H1 (cell line): ENCODE measurements around the gene LEUTX. TPM values are rescaled to one million over a fixed set of nuclear protein-coding genes. Genes with fewer than 3 reads are reported as not detected.

Experiments used
- CTCF ChIA-PET: fragments of 300-600 bp; sonication (Branson Sonifier 250); formaldehyde crosslinking; loops from one replicate; lab custom pipeline; 2021; ENCODE audit not compliant: partially characterized antibody; lab: Charles Lee
- POLR2A ChIA-PET: fragments of 300-600 bp; sonication (Branson Sonifier 250); formaldehyde crosslinking; loops from one replicate; lab custom pipeline; 2021; ENCODE audit warnings: inconsistent platforms; ENCODE audit not compliant: partially characterized antibody; lab: Charles Lee
- DNase-seq, 2 experiments: peaks; one replicate each; pipeline versions ENCODE4 v3.0.0 to v3.0.0-alpha.2; 2010 to 2022; ENCODE audit warnings: low spot score in 2 of 2, low read depth in 1 of 2, mixed read lengths in 1 of 2
- FAIRE-seq: peaks from 2 replicates; lab custom pipeline; 2011; peaks lifted over from hg19 to GRCh38; lab: Jason Lieb, UNC
- H2AFZ ChIP-seq: 2 replicates; pipeline ENCODE4 v1.8.1; 2012; ENCODE audit warnings: low read length, inconsistent platforms
- H2AK5ac ChIP-seq: 2 replicates; pipeline ENCODE4 v1.6.1; 2013; ENCODE audit warnings: low read depth, low read length
- H2BK120ac ChIP-seq: replicated peaks from 2 replicates; pipeline ENCODE3; 2013; ENCODE audit warnings: low read depth, low read length, inconsistent platforms
- H2BK12ac ChIP-seq: 2 replicates; pipeline ENCODE4 v1.6.1; 2013; ENCODE audit warnings: low read depth, low read length
- H2BK15ac ChIP-seq: 2 replicates; pipeline ENCODE4 v1.6.1; 2013; ENCODE audit warnings: low read length
- H2BK20ac ChIP-seq: 2 replicates; pipeline ENCODE4 v1.6.1; 2013; ENCODE audit warnings: low read length
- H2BK5ac ChIP-seq: 2 replicates; pipeline ENCODE4 v1.6.1; 2013; ENCODE audit warnings: low read depth, low read length
- H3K14ac ChIP-seq: 2 replicates; pipeline ENCODE4 v1.6.1; 2013; ENCODE audit warnings: inconsistent platforms; ENCODE audit not compliant: insufficient read length
- H3K18ac ChIP-seq: 2 replicates; pipeline ENCODE4 v1.6.1; 2013; ENCODE audit warnings: low read length; ENCODE audit errors: extremely low read depth
- H3K23ac ChIP-seq: 2 replicates; pipeline ENCODE4 v1.6.1; 2013; ENCODE audit warnings: inconsistent platforms; ENCODE audit not compliant: insufficient read length
- H3K23me2 ChIP-seq: 2 replicates; pipeline ENCODE4 v1.6.1; 2013; ENCODE audit warnings: low read depth, low read length
- H3K27ac ChIP-seq: 2 replicates; pipeline ENCODE4 v1.6.1; 2011; ENCODE audit warnings: low read depth, low read length, inconsistent platforms
- H3K27me3 ChIP-seq, 4 experiments: replicated peaks in 1 of 4; 1 replicate in 1 of 4; 2 replicates in 3 of 4; pipeline versions ENCODE4 v1.6.1 to v1.8.1; 2011 to 2013; ENCODE audit warnings: low read length in 3 of 4, mild to moderate bottlenecking in 3 of 4, inconsistent platforms in 2 of 4, mixed read lengths in 2 of 4, moderate library complexity in 1 of 4; ENCODE audit not compliant: control insufficient read depth in 3 of 4, insufficient read depth in 3 of 4; ENCODE audit errors: extremely low read depth in 1 of 4
- H3K36me3 ChIP-seq, 4 experiments: 2 replicates each; pipeline versions ENCODE4 v1.6.1 to v1.8.1; 2011 to 2013; ENCODE audit warnings: mild to moderate bottlenecking in 4 of 4, low read length in 3 of 4, moderate library complexity in 2 of 4, control low read depth in 1 of 4, inconsistent platforms in 1 of 4; ENCODE audit not compliant: insufficient read depth in 4 of 4, control insufficient read depth in 2 of 4
- H3K4ac ChIP-seq: replicated peaks from 2 replicates; pipeline ENCODE3; 2013; ENCODE audit warnings: low read length, low read depth, mixed read lengths, inconsistent platforms; ENCODE audit not compliant: insufficient read length
- H3K4me1 ChIP-seq, 4 experiments: replicated peaks in 1 of 4; 1 replicate in 1 of 4; 2 replicates in 3 of 4; pipeline versions ENCODE4 v1.6.1 to v1.8.1; 2011 to 2013; ENCODE audit warnings: low read length in 3 of 4, inconsistent platforms in 2 of 4, mixed read lengths in 1 of 4; ENCODE audit not compliant: insufficient read depth in 4 of 4, control insufficient read depth in 3 of 4
- H3K4me2 ChIP-seq, 2 experiments: 2 replicates each; pipeline versions ENCODE4 v1.6.1 to v1.8.1; 2011 to 2013; ENCODE audit warnings: low read depth in 2 of 2, low read length in 2 of 2, control low read depth in 1 of 2, inconsistent platforms in 1 of 2, mild to moderate bottlenecking in 1 of 2; ENCODE audit not compliant: insufficient read depth in 1 of 2
- H3K4me3 ChIP-seq, 4 experiments: fragments of 200-600, 300-600 bp in 1 of 4; sonication (generic), shearing (Covaris generic), sonication (Bioruptor Twin) in 1 of 4; 2 replicates each; pipeline versions ENCODE4 v1.5.1 to v1.8.1; 2011 to 2016; ENCODE audit warnings: low read length in 4 of 4, low read depth in 3 of 4, control low read depth in 2 of 4, inconsistent platforms in 2 of 4, mild to moderate bottlenecking in 2 of 4, mixed read lengths in 1 of 4, moderate library complexity in 1 of 4; ENCODE audit not compliant: insufficient read depth in 2 of 4; ENCODE audit errors: extremely low read depth in 1 of 4
- H3K56ac ChIP-seq: replicated peaks from 2 replicates; pipeline ENCODE3; 2013; ENCODE audit warnings: low read depth, mild to moderate bottlenecking, mixed read lengths, low read length, inconsistent platforms; ENCODE audit not compliant: insufficient read length
- H3K79me1 ChIP-seq: 2 replicates; pipeline ENCODE4 v1.6.1; 2013; ENCODE audit warnings: low read depth, low read length, control low read depth
- H3K79me2 ChIP-seq, 2 experiments: 2 replicates each; pipeline versions ENCODE4 v1.6.1 to v1.8.1; 2012 to 2013; ENCODE audit warnings: low read length in 2 of 2, mild to moderate bottlenecking in 2 of 2, inconsistent platforms in 1 of 2; ENCODE audit not compliant: insufficient read depth in 2 of 2, control insufficient read depth in 1 of 2
- H3K9ac ChIP-seq, 4 experiments: replicated peaks in 1 of 4; 1 replicate in 1 of 4; 2 replicates in 3 of 4; pipeline versions ENCODE4 v1.6.1 to v1.8.1; 2011 to 2013; ENCODE audit warnings: low read depth in 3 of 4, low read length in 3 of 4, control low read depth in 2 of 4, mild to moderate bottlenecking in 2 of 4, moderate library complexity in 2 of 4, inconsistent platforms in 1 of 4; ENCODE audit errors: extremely low read depth in 1 of 4
- H3K9me3 ChIP-seq, 2 experiments: 2 replicates each; pipeline versions ENCODE4 v1.6.1 to v1.8.1; 2012 to 2013; ENCODE audit warnings: mild to moderate bottlenecking in 2 of 2, moderate library complexity in 2 of 2, control low read depth in 1 of 2, inconsistent platforms in 1 of 2, low read depth in 1 of 2, low read length in 1 of 2, mixed read lengths in 1 of 2; ENCODE audit not compliant: insufficient read depth in 2 of 2
- H4K20me1 ChIP-seq, 2 experiments: replicated peaks in 1 of 2; 2 replicates each; pipeline versions ENCODE3 to v1.8.1; 2011 to 2013; ENCODE audit warnings: inconsistent platforms in 2 of 2, low read length in 2 of 2, mild to moderate bottlenecking in 1 of 2; ENCODE audit not compliant: insufficient read depth in 2 of 2, control insufficient read depth in 1 of 2
- H4K5ac ChIP-seq: 2 replicates; pipeline ENCODE4 v1.6.1; 2013; ENCODE audit warnings: low read length, low read depth, mixed read lengths, inconsistent platforms; ENCODE audit not compliant: insufficient read length
- H4K8ac ChIP-seq: 2 replicates; pipeline ENCODE4 v1.8.0; 2013; ENCODE audit warnings: mild to moderate bottlenecking, moderate library complexity, low read length, inconsistent platforms; ENCODE audit not compliant: insufficient read depth; ENCODE audit errors: extremely low read depth
- H4K91ac ChIP-seq: replicated peaks from 2 replicates; pipeline ENCODE3; 2013; ENCODE audit warnings: low read length, mixed read lengths, inconsistent platforms; ENCODE audit not compliant: insufficient read length
- BACH1 ChIP-seq: IDR thresholded peaks from 2 replicates; pipeline ENCODE4 v1.6.1; 2012; ENCODE audit warnings: low read length, improper control_type of control experiment
- CBX5 ChIP-seq: fragments of 300-800, 300-1000 bp; sonication (generic); IDR thresholded peaks from 2 replicates; pipeline ENCODE4 v1.7.1; 2016; ENCODE audit warnings: antibody characterized with exemption, low read length, low read depth
- EP300 ChIP-seq, 2 experiments: IDR thresholded peaks; 1 replicate in 1 of 2; 2 replicates in 1 of 2; pipeline ENCODE4 v1.6.1; 2011 to 2012; ENCODE audit warnings: low read depth in 2 of 2, low read length in 2 of 2, mild to moderate bottlenecking in 2 of 2, borderline replicate concordance in 1 of 2, inconsistent platforms in 1 of 2, moderate library complexity in 1 of 2
- SAP30 ChIP-seq: fragments of 300-600 bp; sonication (generic); IDR thresholded peaks from 2 replicates; pipeline ENCODE4 v1.7.1; 2012; ENCODE audit warnings: low read length, moderate library complexity, mild to moderate bottlenecking, inconsistent platforms; ENCODE audit not compliant: insufficient read depth, insufficient replicate concordance
- TAF7 ChIP-seq: optimal IDR thresholded peaks from 2 replicates; pipeline ENCODE3; 2011; ENCODE audit warnings: low read depth, mild to moderate bottlenecking, inconsistent platforms, low read length, moderate library complexity, borderline replicate concordance
- WGBS, 2 experiments: shearing (Covaris generic) in 1 of 2; methylation state at CpG; one replicate each; pipeline versions ENCODE4 v1.1.6 to v1.1.7; 2013 to 2015; ENCODE audit warnings: low lambda C conversion rate in 2 of 2, mixed read lengths in 2 of 2, inconsistent platforms in 1 of 2, low coverage in 1 of 2, missing lambda C conversion rate in 1 of 2; ENCODE audit not compliant: insufficient replicate concordance in 2 of 2, insufficient coverage in 1 of 2, insufficient read length in 1 of 2; ENCODE audit errors: extremely low coverage in 1 of 2, missing lambda C conversion rate in 1 of 2; 5-methylcytosine and 5-hydroxymethylcytosine counted together
- polyA plus RNA-seq, 7 experiments: library from polyadenylated mRNA; depleted of rRNA in 3 of 7; stranded (reverse) in 5 of 7; unstranded in 2 of 7; fragments of >200 nt in 5 of 7; fragments of 200-250 nt in 2 of 7; gene quantifications; 1 replicate in 5 of 7; 2 replicates in 1 of 7; 4 replicates in 1 of 7; pipeline versions ENCODE4 v1.2.1 to v1.2.3, GENCODE V29; 2011 to 2013; ENCODE audit warnings: missing spikeins in 2 of 7, mixed read lengths in 2 of 7
- total RNA-seq: library from RNA; stranded (reverse); fragmentation: NEBNext Ultra II Directional; extraction: Animal tissue kit (Norgen Biotek cat#: 25700); gene quantifications from 2 replicates; pipeline ENCODE4 v1.2.1, GENCODE V29; 2021
- TF ChIP-seq, protein P1 (sequence below), 3 experiments: IDR thresholded peaks; 1 replicate in 2 of 3; 2 replicates in 1 of 3; pipeline versions ENCODE4 v1.5.1 to v1.6.1; 2011; ENCODE audit warnings: low read length in 3 of 3, mild to moderate bottlenecking in 3 of 3, inconsistent platforms in 2 of 3, low read depth in 1 of 3, moderate library complexity in 1 of 3; ENCODE audit not compliant: insufficient read depth in 1 of 3; ENCODE audit errors: control extremely low read depth in 1 of 3
- TF ChIP-seq, protein P2 (sequence below): IDR thresholded peaks from 2 replicates; pipeline ENCODE4 v1.6.1; 2012; ENCODE audit warnings: inconsistent platforms

LEUTX gene
- total and polyA plus RNA-seq, 2 of the 8 experiments (the other 6 are each of a cell fraction or from before 2014, with no cell fraction given) = not detected

DNA sequence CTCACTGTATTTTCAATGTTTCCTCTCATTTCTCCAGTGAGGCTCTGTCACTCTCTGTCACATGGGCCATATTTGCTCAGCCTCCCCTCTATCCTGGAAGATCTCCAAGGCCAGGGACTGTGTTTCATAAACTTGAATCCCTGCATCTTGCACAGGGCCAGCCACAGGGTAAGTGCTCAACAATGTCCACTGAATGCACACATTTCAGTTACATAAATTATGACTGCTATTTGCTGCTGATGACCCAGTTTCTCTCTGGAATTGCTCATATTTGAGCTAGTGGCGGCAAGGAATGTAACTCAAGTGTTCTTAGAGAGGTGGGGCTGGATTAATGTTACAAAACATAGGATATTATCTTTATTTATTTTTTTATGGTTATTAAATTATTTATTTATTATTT lies 47.0 kb upstream of the LEUTX start:
- ChIA-PET CTCF (interaction anchor here (0.5 to 0.6 kb wide), 2 partner anchors 52 to 501 kb away, joined by 3 to 5 read pairs; no protein-coding TSS in a partner anchor), POLR2A (no interaction called here)
- no peaks in the 10 kb centered on the region for H3K27me3 ChIP-seq
- H2AFZ ChIP-seq = no peak overlapping the region
- H4K91ac ChIP-seq = no peak overlapping the region
- H3K79me2 ChIP-seq = no peaks in the 10 kb centered on the region
- H2AK5ac ChIP-seq = no peak overlapping the region
- no peaks in the 10 kb centered on the region for H3K4me1 ChIP-seq
- FAIRE-seq (no peak), DNase-seq (no peak)
- no peaks in the 10 kb centered on the region for H3K79me1 ChIP-seq
- no peak overlapping the region for H3K56ac ChIP-seq
- H2BK15ac ChIP-seq = no peak overlapping the region
- H3K23me2 ChIP-seq = no peaks in the 10 kb centered on the region
- no peak overlapping the region for H3K4me3 ChIP-seq
- no peak overlapping the region for H3K14ac ChIP-seq
- no peak overlapping the region for H3K23ac ChIP-seq
- H2BK5ac ChIP-seq = no peak overlapping the region
- H3K36me3 ChIP-seq = no peaks in the 10 kb centered on the region
- no peak overlapping the region for H4K8ac ChIP-seq
- H2BK120ac ChIP-seq = no peak overlapping the region
- H4K5ac ChIP-seq = no peak overlapping the region
- H3K4me2 ChIP-seq = no peak overlapping the region
- H2BK20ac ChIP-seq = no peak overlapping the region
- no peak overlapping the region for H3K4ac ChIP-seq
- no peak overlapping the region for H3K27ac ChIP-seq
- no peak overlapping the region for H3K18ac ChIP-seq
- 78% methylated on average over 1 of the region's 1 CpG; no CpG with 5 or more reads in 1 of the 2 experiments for WGBS, 2 experiments
- no peak overlapping the region for H3K9ac ChIP-seq
- TF ChIP-seq EP300 (IDR thresholded peaks at IDR 0.05; ENCODE audit: borderline replicate concordance in 1 of 2, low read depth in 2 of 2, low read length in 2 of 2) = no peak
- TF ChIP-seq, protein P1, sequence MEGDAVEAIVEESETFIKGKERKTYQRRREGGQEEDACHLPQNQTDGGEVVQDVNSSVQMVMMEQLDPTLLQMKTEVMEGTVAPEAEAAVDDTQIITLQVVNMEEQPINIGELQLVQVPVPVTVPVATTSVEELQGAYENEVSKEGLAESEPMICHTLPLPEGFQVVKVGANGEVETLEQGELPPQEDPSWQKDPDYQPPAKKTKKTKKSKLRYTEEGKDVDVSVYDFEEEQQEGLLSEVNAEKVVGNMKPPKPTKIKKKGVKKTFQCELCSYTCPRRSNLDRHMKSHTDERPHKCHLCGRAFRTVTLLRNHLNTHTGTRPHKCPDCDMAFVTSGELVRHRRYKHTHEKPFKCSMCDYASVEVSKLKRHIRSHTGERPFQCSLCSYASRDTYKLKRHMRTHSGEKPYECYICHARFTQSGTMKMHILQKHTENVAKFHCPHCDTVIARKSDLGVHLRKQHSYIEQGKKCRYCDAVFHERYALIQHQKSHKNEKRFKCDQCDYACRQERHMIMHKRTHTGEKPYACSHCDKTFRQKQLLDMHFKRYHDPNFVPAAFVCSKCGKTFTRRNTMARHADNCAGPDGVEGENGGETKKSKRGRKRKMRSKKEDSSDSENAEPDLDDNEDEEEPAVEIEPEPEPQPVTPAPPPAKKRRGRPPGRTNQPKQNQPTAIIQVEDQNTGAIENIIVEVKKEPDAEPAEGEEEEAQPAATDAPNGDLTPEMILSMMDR (IDR thresholded peaks at IDR 0.05; ENCODE audit: control extremely low read depth in 1 of 3, insufficient read depth in 1 of 3, low read depth in 1 of 3, low read length in 3 of 3) = no peak
- TF ChIP-seq SAP30 = no peak
- TF ChIP-seq TAF7 = no peak
- TF ChIP-seq BACH1 = no peak
- TF ChIP-seq, protein P2, sequence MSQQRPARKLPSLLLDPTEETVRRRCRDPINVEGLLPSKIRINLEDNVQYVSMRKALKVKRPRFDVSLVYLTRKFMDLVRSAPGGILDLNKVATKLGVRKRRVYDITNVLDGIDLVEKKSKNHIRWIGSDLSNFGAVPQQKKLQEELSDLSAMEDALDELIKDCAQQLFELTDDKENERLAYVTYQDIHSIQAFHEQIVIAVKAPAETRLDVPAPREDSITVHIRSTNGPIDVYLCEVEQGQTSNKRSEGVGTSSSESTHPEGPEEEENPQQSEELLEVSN = no peak
- no peak for TF ChIP-seq CBX5
- no peaks in the 10 kb centered on the region for H3K9me3 ChIP-seq
- H4K20me1 ChIP-seq = no peaks in the 10 kb centered on the region
- H2BK12ac ChIP-seq = no peak overlapping the region
